GM18867 (cell line): Measurements from ENCODE around the gene DKKL1.

ENCODE experiments used
- ATAC-seq: cut with Tn5 transposase; IDR thresholded peaks from one replicate; pipeline ENCODE4 v1.9.1; 2021; ENCODE audit warnings: mild to moderate bottlenecking, moderate library complexity; ENCODE audit not compliant: unreplicated experiment

The DKKL1 gene

GRCh38 chr19:49418511-49418910, 54.8 kb downstream of the DKKL1 start:
- ATAC-seq: no peak

GRCh38 chr19:49419173-49419572, 55.5 kb downstream of the DKKL1 start:
- no peak for ATAC-seq

- ATAC-seq: no peak
Observed at GRCh38 chr19:49420227-49420626, 56.5 kb downstream of the DKKL1 start.

- no peak for ATAC-seq
Observed at GRCh38 chr19:49421039-49421877, 57.6 kb downstream of the DKKL1 start.

DNA sequence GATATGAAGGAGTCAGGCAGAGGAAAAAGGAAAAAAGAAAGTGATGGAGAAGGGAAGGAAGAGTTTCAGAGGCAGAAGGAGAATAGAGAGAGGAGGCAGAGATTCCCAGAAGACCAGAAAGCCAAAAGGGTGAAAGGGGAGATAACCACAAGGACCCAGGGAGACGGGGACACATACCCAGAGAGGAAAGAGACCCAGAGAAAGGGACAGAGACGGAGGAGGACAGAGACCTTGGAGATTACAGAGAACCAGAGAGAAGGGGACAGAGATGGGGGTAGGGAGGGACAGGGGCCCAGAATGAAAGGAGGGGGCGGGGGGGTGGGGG, 58.2 kb downstream of the DKKL1 start:
- ATAC-seq: no peak

GRCh38 chr19:49422407-49423070, 58.9 kb downstream of the DKKL1 start:
- ATAC-seq: no peak

GRCh38 chr19:49423071-49423984, 59.7 kb downstream of the DKKL1 start, which contains the start of gene PTH2:
PTH2 (minus strand) TSS chr19:49423441; CDS start chr19:49423339, 102 bp downstream.
- no peak for ATAC-seq

- ATAC-seq: no peak
Observed at GRCh38 chr19:49423985-49424303, 60.3 kb downstream of the DKKL1 start.
